ENCODE results near the gene COG7. TPM values are rescaled to one million over a fixed set of nuclear protein-coding genes. Genes with fewer than 3 reads are reported as not detected.
A peak's percentile ranks its signal among the peaks of the same experiment; 100 is the strongest.
"Not testable (repeated sequence)": the region's sequence is repeated elsewhere in the genome, so short reads cannot be mapped to it uniquely, and the experiment has no call there.

Gene COG7
- total RNA-seq, 1 experiment from 2014 or later: 10.2 TPM

- not testable (repeated sequence) for H3K9me3 ChIP-seq, DNase-seq, H3K4me3 ChIP-seq, H3K27me3 ChIP-seq
- H3K36me3 ChIP-seq: peaks cover 73% of the 10 kb centered on the region
Measured at GRCh38 chr16:23483492-23483891, 30.5 kb upstream of the COG7 start.

DNA sequence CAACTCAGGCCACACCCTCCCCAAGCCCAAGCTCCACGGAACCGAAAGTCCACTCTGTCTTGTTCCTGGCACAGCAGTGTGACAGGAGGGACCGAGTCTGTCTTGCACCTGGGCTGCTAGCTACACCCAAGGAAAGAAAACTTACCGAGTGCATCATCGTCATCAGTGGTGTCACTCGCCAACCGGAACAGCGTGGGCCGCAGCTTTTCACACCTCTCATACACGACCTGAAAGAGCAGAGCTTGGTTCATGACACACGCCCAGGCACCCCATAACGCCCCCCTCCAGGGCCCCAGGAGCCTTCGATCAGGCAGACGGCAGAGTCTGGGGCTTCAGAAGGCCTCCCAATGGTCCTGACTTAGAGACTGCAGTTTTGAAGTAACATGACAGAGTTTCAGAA, 29.8 kb upstream of the COG7 start:
- peaks cover 68% of the 10 kb centered on the region for H3K36me3 ChIP-seq
- no peaks in the 10 kb centered on the region for H3K9me3 ChIP-seq

GRCh38 chr16:23480257-23480656, 27.3 kb upstream of the COG7 start:
- Histone ChIP-seq H3K27me3 (no peaks in the 10 kb centered on the region), H3K4me3 (no peak overlapping the region), H3K36me3 (peaks cover 72% of the 10 kb centered on the region), H3K9me3 (no peaks in the 10 kb centered on the region)
- DNase-seq: no peak

More for the DNA sequence above, 29.8 kb upstream of the COG7 start:
- DNase-seq: no peak
- Histone ChIP-seq H3K4me3 (no peak overlapping the region), H3K27me3 (no peaks in the 10 kb centered on the region)

- Histone ChIP-seq H3K27me3 (no peaks in the 10 kb centered on the region), H3K36me3 (peaks cover 73% of the 10 kb centered on the region), H3K9me3 (no peaks in the 10 kb centered on the region), H3K4me3 (no peak overlapping the region)
- DNase-seq: no peak
Measured at GRCh38 chr16:23479138-23479537, 26.1 kb upstream of the COG7 start.

GRCh38 chr16:23478566-23478965, 25.6 kb upstream of the COG7 start:
- peaks cover 75% of the 10 kb centered on the region for H3K36me3 ChIP-seq
- H3K4me3 ChIP-seq: no peak overlapping the region
- H3K27me3 ChIP-seq: no peaks in the 10 kb centered on the region
- DNase-seq: no peak
- H3K9me3 ChIP-seq: no peaks in the 10 kb centered on the region

- DNase-seq: no peak
- Histone ChIP-seq H3K4me3 (no peak overlapping the region), H3K9me3 (no peaks in the 10 kb centered on the region), H3K36me3 (peaks cover 64% of the 10 kb centered on the region), H3K27me3 (no peaks in the 10 kb centered on the region)
Measured at GRCh38 chr16:23476289-23476688, 23.3 kb upstream of the COG7 start.

- peaks cover 70% of the 10 kb centered on the region for H3K36me3 ChIP-seq
- no peaks in the 10 kb centered on the region for H3K27me3 ChIP-seq
- peak; percentile 46 for DNase-seq
- no peak overlapping the region for H3K4me3 ChIP-seq
- no peaks in the 10 kb centered on the region for H3K9me3 ChIP-seq
Measured at GRCh38 chr16:23469814-23470213, 16.8 kb upstream of the COG7 start.

- DNase-seq: peak; percentile 92
- H3K27me3 ChIP-seq: no peaks in the 10 kb centered on the region
- H3K36me3 ChIP-seq: peaks cover 65% of the 10 kb centered on the region
- H3K4me3 ChIP-seq: no peak overlapping the region
- no peaks in the 10 kb centered on the region for H3K9me3 ChIP-seq
Measured at GRCh38 chr16:23466162-23466885, 13.3 kb upstream of the COG7 start.

DNA sequence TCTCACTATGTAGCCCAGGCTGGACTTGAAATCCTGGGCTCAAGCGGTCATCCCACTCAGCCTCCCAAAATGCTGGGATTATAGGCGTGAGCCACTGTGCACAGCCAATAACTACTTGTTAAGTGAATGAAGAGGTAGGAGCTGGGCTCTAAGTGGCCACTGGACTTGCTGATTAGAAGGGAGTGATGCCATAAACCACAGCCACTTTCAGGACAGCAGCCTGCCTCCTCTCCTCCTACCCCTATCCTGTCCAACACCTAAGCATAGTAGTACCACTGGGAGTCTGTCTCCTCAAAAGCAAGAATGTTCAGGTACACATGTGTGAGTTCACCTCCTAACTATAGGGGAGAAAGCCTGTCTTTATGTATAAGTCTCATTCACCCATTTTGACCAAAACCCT, 12.2 kb upstream of the COG7 start:
- Histone ChIP-seq H3K27me3 (no peaks in the 10 kb centered on the region), H3K4me3 (no peak overlapping the region), H3K9me3 (no peaks in the 10 kb centered on the region), H3K36me3 (peaks cover 58% of the 10 kb centered on the region)
- DNase-seq: no peak

- Histone ChIP-seq H3K36me3 (peaks cover 48% of the 10 kb centered on the region), H3K4me3 (no peak overlapping the region), H3K9me3 (no peaks in the 10 kb centered on the region), H3K27me3 (no peaks in the 10 kb centered on the region)
- DNase-seq: no peak
Measured at GRCh38 chr16:23464196-23464595, 11.2 kb upstream of the COG7 start.

DNA sequence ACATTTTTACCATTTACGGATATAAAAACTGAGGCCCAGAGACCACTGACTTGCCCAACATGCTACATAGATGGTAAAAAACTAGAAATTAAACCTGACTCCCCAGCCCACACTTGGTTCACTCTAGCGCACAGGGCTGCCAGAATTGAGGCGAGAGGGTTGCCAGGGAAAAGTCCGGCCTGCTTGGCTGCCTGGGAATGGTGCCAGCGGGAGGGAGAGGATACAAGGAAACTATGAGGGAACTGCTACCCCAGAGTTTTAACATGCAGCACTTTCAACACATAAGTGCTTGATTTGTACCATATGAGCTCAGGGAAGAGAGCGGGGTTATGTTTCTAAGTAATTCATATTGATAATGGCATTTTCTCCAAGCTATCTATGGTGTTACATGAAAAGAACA, 10.0 kb upstream of the COG7 start:
- peaks cover 36% of the 10 kb centered on the region for H3K36me3 ChIP-seq
- H3K9me3 ChIP-seq, H3K4me3 ChIP-seq, H3K27me3 ChIP-seq: not testable (repeated sequence)
- DNase-seq: peak; percentile 65

- Histone ChIP-seq H3K9me3 (no peaks in the 10 kb centered on the region), H3K27me3 (no peaks in the 10 kb centered on the region), H3K36me3 (no peaks in the 10 kb centered on the region; the same call in 1 of the 2 replicates), H3K4me3 (peak overlapping the region; percentile 95)
- DNase-seq: no peak
Measured at GRCh38 chr16:23453338-23454052, 506 bp upstream of the COG7 start.

- Histone ChIP-seq H3K9me3 (no peaks in the 10 kb centered on the region), H3K4me3 (peak overlapping the region; percentile 95), H3K36me3 (no peaks in the 10 kb centered on the region; the same call in 1 of the 2 replicates), H3K27me3 (no peaks in the 10 kb centered on the region)
- DNase-seq: no peak
Measured at GRCh38 chr16:23452221-23452571, 793 bp downstream of the COG7 start.

- Histone ChIP-seq H3K36me3 (peaks cover 15% of the 10 kb centered on the region), H3K9me3 (no peaks in the 10 kb centered on the region), H3K27me3 (no peaks in the 10 kb centered on the region), H3K4me3 (no peak overlapping the region)
- peak; percentile 9 for DNase-seq
Measured at GRCh38 chr16:23448392-23448791, 4.6 kb downstream of the COG7 start.

DNA sequence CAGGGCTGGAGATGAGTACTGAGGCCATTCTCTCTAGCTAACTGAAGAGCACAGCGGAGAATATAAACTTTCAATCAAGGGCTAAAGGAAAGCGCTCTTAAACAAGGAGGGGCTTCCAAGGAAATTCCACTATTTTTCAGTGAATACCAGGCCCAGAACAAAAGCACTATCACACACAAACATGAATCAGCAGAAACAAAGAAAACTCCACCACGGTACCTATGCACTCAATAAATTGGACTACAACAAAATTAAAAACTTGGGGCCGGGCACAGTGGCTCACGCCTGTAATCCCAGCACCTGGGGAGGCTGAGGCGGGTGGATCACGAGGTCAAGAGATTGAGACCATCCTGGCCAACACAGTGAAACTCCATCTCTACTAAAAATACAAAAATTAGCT, 15.4 kb downstream of the COG7 start:
- not testable (repeated sequence) for DNase-seq, H3K9me3 ChIP-seq, H3K4me3 ChIP-seq, H3K27me3 ChIP-seq
- H3K36me3 ChIP-seq: peaks cover 48% of the 10 kb centered on the region

DNA sequence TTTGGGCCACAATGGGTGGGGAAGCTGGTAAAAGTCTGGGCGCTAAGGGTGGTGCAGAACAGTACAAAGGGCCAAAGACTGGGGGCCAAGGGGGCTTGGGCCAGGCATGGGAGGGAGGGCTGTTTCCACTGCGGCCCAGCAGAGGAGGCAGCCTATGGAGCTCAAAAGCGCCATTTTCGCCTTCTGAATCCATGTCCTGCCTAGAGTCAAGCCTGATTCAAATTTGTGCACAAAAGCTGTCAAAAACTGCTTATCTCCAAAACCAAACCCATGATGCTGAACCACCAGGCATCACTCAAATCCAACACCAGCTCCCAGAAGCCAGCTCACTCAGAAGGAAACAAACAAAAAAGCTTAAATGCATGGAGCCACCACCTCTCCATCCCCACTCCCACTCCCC, 16.0 kb downstream of the COG7 start:
- no peak overlapping the region for H3K4me3 ChIP-seq
- H3K27me3 ChIP-seq: no peaks in the 10 kb centered on the region
- H3K9me3 ChIP-seq: no peaks in the 10 kb centered on the region
- peaks cover 50% of the 10 kb centered on the region for H3K36me3 ChIP-seq
- DNase-seq: no peak

DNA sequence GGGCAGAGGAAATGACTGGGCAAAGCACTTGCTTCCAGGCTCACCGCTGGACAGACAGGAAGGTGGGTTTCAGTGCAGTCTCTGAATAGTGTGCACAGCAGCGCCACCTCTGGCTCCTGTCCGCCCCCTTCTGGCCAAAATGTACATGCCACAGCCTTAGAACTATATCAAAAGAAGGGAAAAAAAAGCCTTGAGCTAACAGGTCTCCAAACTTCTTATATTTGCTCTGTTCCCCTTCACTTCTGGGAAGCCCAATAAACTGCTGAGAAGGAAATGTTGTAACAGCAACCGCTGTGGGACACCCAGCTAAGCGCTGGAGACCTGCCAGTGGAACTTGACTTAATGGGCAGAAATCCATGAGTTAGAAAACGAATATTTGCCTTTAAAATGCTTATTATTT, 17.5 kb downstream of the COG7 start:
- H3K9me3 ChIP-seq: no peaks in the 10 kb centered on the region
- no peaks in the 10 kb centered on the region for H3K27me3 ChIP-seq
- peak; percentile 45 for DNase-seq
- peaks cover 52% of the 10 kb centered on the region for H3K36me3 ChIP-seq
- H3K4me3 ChIP-seq: no peak overlapping the region

GRCh38 chr16:23434380-23434779, 18.6 kb downstream of the COG7 start:
- Histone ChIP-seq H3K9me3 (no peaks in the 10 kb centered on the region), H3K4me3 (no peak overlapping the region), H3K27me3 (no peaks in the 10 kb centered on the region), H3K36me3 (peaks cover 61% of the 10 kb centered on the region)
- DNase-seq: no peak

All from MG63 (cell line).